Stimulated activated CD4-positive, alpha-beta T cell treated with anti-CD3 and anti-CD28 coated beads, Interleukin-2, amount 100 ng/mL, for 4 hours (primary cell): ENCODE measurements around the gene ALDH1A1.

Experiments used
- DNase-seq: peaks from one replicate; pipeline ENCODE4 v3.0.0-alpha.2; 2020; ENCODE audit warnings: low read depth

Gene ALDH1A1

DNA sequence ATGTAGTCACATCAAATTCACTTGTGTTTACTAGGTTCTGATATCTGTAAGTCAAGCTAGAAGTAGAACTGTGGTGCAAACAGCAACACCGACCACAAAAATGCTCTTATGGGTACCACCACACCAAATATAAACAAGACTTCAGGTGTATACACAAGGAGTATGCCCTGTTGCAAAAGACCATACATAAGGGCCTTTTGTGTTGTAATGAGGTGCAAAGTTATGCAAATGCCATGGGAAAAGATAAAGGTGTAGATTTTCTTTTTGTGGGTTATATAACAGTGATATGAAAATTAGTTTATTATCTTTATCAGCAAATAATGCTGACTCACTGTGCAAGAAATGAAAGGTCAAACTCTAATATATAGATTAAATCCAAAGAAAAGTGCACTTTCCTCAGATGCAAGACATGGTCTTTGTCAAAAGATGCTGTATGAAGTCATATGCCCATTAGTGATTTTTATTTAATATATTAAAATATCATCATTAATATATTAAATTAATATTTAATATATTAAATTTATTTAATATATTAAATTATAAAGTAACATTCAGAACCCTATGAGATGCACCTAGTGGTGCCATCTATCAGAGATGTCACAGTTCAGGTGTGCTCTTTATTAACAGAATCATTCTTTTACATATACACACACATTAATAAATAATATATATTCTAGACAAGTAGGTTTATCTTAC lies 26.7 kb upstream of the ALDH1A1 start:
- no peak for DNase-seq

GRCh38 chr9:72978744-72979143 lies 25.9 kb upstream of the ALDH1A1 start:
- DNase-seq: no peak

DNA sequence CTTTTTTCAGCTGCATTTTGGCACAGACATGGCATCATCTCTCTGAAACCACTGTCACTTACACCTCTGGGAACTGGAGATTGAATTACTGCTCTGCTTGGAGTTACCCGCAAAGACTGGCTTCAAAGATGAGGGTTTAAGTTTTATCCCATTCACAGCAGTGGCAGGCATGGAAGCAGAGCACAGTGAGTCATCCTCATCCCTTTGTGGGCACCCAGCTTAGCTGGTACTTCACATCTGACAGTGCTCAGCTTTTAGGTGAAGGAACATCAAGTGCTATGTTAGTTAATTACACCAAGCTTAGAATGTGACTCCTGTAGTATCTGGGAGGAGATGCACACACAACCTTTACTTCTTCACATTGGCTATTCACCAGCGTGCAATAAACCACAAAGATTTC lies 24.8 kb upstream of the ALDH1A1 start:
- DNase-seq: no peak

- no peak for DNase-seq
These were observed 21.6 kb upstream of the ALDH1A1 start for GRCh38 chr9:72974501-72974900.

- no peak for DNase-seq
These were observed 19.8 kb upstream of the ALDH1A1 start for GRCh38 chr9:72972636-72973035.

GRCh38 chr9:72971411-72971810 lies 18.6 kb upstream of the ALDH1A1 start:
- DNase-seq: no peak

GRCh38 chr9:72960446-72960845 lies 7.6 kb upstream of the ALDH1A1 start:
- no peak for DNase-seq

DNA sequence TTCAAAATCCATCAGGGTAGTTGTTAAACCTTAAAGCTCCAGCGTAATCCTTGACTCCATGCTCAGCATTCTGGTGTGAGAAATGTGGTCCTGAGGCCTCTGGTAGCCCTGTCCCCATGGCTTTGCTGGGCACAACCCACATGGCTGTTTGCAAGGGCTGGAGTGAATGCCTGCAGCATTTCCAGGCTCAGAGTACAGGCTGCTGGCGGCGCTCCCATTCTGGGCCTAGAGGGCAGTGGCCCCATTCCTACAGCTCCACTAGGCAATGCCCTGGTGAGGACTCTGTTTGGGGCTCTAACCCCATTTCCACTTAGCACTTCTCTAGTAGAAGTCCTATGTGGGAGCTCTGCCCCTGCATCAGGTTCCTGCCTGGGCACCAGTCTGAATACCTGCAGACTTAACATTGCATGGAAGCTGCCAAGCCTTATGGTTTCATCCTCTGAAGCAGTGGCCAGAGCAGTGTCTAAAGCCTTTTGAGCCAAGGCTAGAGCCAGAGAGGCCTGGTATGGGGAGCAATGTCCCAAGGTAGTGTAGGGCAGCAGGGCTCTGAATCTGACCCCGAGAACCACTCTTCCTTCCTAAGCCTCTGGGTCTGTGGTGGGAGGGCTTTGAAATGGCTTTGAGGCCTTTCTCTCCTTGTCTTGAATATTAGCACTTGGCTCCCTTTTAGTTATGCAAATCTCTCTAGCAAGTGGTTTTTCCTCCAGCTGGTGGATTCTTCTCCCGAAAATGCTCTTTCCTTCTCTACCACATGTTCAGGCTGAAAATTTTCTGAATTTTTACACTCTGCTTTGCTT lies 5.8 kb upstream of the ALDH1A1 start:
- DNase-seq: no peak

DNA sequence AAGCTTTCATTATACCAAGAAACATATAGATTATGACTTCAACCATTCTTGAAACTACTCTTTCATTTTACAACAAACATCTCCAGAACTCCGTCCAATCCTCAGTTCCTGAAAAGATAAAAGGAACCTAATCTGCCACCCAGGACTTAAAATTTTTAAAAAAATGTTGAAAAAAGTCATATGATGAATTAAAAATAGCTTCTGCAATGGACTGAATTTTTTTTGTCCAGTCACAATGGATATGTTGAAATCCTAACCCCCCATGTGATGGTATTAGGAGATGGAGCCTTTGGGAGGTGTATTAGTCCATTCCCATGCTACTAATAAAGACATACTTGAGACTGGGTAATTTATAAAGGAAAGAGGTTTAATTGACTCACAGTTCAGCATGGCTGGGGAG lies 2.7 kb upstream of the ALDH1A1 start:
- no peak for DNase-seq

DNA sequence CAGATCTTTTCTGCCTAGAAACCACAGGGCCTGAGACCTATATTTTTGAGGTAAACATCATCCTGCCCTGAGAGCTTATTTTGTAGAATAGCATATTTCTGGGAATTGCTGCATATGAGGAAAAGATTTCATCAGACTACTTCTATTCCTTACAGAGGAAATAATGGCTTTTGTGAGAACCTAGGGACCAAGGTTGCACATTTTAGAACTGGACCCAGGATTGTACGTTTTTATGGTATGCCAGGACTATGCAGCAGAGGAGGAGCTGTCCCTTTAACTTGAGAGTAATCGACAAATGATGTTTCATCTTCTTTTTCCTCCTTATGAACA lies 2.2 kb upstream of the ALDH1A1 start:
- DNase-seq: no peak

- no peak for DNase-seq
These were observed 1.7 kb upstream of the ALDH1A1 start for GRCh38 chr9:72954431-72955125.

DNA sequence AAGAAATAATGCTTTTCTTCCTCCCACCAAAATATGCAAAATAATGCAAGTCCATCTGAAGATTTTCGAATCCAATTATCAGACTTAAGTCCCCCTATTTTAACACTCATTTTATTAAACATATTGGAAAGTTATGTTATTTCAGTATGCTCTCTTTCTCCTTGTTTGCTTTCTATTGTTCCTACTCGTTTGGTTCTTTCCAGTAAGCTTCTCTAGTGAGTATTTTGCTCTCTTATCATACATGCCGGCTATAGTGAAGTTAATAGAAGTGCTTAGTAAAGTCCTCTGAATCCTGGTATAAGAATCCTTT lies 517 bp downstream of the ALDH1A1 start:
- DNase-seq: no peak

DNA sequence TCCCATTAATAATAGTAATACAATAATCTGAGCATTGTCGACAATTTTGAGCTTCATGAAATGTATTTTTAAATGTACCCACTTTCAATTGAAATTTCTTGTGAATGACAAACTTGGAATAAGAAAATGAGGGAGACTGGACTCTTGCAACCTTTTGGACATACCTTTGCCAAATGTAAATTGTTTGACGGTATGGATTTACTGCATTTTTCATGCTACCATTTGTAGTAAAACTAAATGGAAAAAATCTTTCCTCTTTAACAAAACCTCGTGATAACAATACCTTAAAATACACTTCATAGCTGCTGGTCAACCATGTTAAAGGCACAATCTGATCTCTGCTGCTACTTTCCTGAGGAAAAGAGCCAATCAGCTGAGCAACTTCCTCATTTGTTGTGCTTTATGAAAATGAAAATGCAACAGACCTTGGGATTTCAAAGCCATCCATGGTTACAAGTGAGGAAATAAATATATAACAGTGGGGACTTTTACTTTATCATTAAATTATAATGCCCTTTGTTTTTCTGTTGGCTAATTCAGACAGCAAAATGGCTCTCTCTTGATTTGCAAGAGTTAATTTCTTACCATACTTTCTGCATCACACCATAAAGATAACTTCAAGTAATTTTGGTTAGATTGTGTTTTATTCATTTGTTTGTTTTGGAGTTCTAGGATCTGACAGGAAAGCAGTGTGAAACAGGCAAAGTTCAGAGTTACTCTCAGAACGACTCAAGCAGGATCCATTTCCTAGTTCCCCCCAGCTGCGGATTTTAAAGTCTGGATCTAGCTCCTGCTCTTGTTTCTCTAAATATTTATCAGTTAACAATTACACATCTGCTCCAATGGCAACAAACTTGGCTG lies 1.1 kb downstream of the ALDH1A1 start:
- DNase-seq: no peak

GRCh38 chr9:72950875-72951442 lies 1.9 kb downstream of the ALDH1A1 start:
- DNase-seq: no peak

GRCh38 chr9:72949918-72950325 lies 2.9 kb downstream of the ALDH1A1 start:
- DNase-seq: no peak

DNA sequence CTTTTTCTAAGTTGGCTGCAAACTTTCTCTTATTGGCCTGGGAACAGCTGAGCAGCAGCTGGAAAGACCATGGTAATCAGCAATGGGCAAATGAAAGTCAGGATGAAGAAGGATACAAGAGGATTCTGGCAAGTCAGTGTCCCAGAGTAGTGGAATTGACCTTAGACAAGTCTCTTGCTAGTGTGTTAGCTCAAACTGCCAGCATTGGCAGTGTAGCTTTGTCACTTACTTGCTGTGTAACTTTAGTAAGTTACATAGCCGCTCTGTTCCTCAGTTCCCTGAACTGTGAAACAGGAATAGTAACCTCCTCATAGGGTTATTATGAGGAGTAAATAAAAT lies 3.6 kb downstream of the ALDH1A1 start:
- no peak for DNase-seq

GRCh38 chr9:72948575-72949243 lies 4.1 kb downstream of the ALDH1A1 start:
- DNase-seq: no peak

DNA sequence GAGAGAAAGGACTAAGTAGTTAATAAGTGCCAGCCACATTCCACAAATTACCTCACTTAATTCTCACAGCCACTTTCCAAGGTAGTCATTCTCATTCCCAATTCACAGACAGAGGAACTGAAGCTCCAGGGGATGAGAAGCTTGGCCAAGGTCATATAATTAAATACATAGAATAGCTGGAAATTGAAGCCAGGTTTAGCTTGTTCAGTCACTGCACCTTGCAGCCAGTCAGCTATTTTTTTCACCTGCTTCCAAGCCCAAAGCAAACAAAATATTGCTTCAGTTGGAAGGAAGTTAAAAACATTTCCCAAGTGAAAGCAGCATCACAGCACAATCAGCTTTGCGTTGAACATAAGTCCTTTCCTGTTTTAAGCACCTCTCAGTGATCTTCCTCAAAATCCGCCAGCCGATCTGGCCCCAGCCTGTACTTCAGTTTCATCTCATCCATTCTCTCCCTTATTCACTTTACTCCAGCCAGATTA lies 4.8 kb downstream of the ALDH1A1 start:
- no peak for DNase-seq

DNA sequence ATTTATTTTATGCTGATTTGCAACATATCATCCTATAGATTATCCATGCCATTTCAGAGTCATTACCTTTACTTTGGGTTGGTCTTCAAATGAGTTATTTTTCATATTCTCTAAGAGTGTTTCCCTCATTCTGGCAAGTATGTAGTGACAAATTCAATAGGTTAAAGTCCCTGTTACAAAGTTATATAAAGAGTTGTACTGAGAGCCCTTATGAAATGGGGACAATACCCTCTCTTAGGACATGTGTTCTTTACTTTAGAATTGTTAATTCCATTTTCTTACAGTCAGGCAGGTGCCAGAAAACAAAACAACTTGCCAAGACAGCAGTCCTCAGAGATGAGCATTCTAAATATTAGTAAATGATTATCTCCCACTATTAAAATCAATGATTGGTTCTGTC lies 6.0 kb downstream of the ALDH1A1 start:
- no peak for DNase-seq

GRCh38 chr9:72946318-72946717 lies 6.5 kb downstream of the ALDH1A1 start:
- no peak for DNase-seq

DNA sequence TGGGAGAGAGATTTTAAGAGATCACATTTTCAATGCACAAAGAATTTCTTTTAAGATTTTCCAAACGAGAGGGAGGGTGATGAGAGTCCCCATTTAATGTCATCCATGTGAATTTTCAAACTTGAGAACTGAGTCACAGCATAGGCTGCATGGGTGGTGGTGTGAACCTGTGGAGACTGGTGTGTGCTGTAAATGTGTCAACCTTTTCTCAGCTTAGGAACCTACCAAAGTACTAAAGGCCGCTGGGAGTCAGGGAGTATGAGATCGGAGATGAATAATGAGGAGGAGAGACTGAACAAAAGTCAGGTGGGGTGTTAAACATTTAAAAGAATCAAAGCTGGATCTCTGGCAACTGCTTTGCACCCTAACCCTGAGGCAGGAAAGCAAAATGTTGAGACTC lies 7.5 kb downstream of the ALDH1A1 start:
- no peak for DNase-seq
